ENCODE results near the gene FADS6. TPM values are rescaled to one million over a fixed set of nuclear protein-coding genes. Genes with fewer than 3 reads are reported as not detected.

FADS6 gene
- total RNA-seq, 1 experiment from 2014 or later = 1.2 TPM

GRCh38 chr17:74922694-74923537, 29.5 kb upstream of the FADS6 start, which contains the start of gene USH1G:
Gene USH1G (minus strand): TSS chr17:74923255. CDS start chr17:74923073, 182 bp downstream.
- Histone ChIP-seq H3K14ac (ENCODE audit: insufficient read depth, low read length) (peak within 1 kb of the TSS; percentile 60; the same call in 1 of the 2 replicates), H3K9ac (ENCODE audit: extremely low read depth, insufficient read length, low read length) (no peak within 1 kb of the TSS), H3K23me2 (ENCODE audit: insufficient read length, low read depth, low read length, poor library complexity, severe bottlenecking) (peaks cover 5% of the 10 kb centered on the region), H4K5ac (ENCODE audit: insufficient read length, low read depth, low read length) (no peak within 1 kb of the TSS), H3K18ac (ENCODE audit: insufficient read length, low read depth, low read length) (no peak within 1 kb of the TSS), H2BK15ac (ENCODE audit: low read depth, low read length) (no peak within 1 kb of the TSS), H3K4me2 (ENCODE audit: insufficient read depth, insufficient read length, low read length) (peak within 1 kb of the TSS; percentile 72), H3K23ac (ENCODE audit: insufficient read length, low read depth, low read length) (no peak within 1 kb of the TSS), H3K27ac (ENCODE audit: insufficient read length, low read depth, low read length) (no peak within 1 kb of the TSS), H3T11ph (ENCODE audit: low read length) (no peak within 1 kb of the TSS), H2AK5ac (ENCODE audit: insufficient read length, low read length) (no peak within 1 kb of the TSS), H4K8ac (replicated peaks; ENCODE audit: insufficient read length, low read depth, low read length) (no peak within 1 kb of the TSS), H3K4me1 (ENCODE audit: insufficient read depth, low read length) (no peaks in the 10 kb centered on the region), H3K56ac (ENCODE audit: insufficient read length, low read depth, low read length) (no peak within 1 kb of the TSS), H3K79me2 (ENCODE audit: insufficient read depth, low read length) (no peaks in the 10 kb centered on the region), H2BK12ac (ENCODE audit: insufficient read length, low read depth, low read length) (no peak within 1 kb of the TSS), H4K20me1 (ENCODE audit: control insufficient read depth, insufficient read depth, insufficient read length) (no peaks in the 10 kb centered on the region), H2BK5ac (ENCODE audit: insufficient read length, low read length) (no peak within 1 kb of the TSS), H3K4ac (ENCODE audit: low read depth, low read length) (no peak within 1 kb of the TSS), H2BK20ac (ENCODE audit: low read depth, low read length, poor library complexity, severe bottlenecking) (no peak within 1 kb of the TSS), H4K91ac (ENCODE audit: insufficient read length, low read depth, low read length) (no peak within 1 kb of the TSS), H3K27me3 (ENCODE audit: insufficient read depth, low read length) (peaks cover 43% of the 10 kb centered on the region), H3K79me1 (ENCODE audit: insufficient read depth, low read depth, low read length, poor library complexity, severe bottlenecking) (no peaks in the 10 kb centered on the region), H2AFZ (ENCODE audit: low read length) (no peak within 1 kb of the TSS), H3K9me3 (ENCODE audit: control insufficient read depth, low read depth, low read length) (no peaks in the 10 kb centered on the region), H2BK120ac (ENCODE audit: low read depth, low read length, poor library complexity, severe bottlenecking) (no peak within 1 kb of the TSS)
- Mint-ChIP-seq H3K36me3 (ENCODE audit: insufficient read depth in 1 of 3, low read depth in 3 of 3) (no peaks in the 10 kb centered on the region; a peak in 1 of 7 replicates), H3K4me3 (peak within 1 kb of the TSS; percentile 60 to 80), H3K4me1 (peaks cover 12 to 33% of the 10 kb centered on the region in 2 experiments), H3K27me3 (ENCODE audit: low read depth) (peaks cover 78% of the 10 kb centered on the region), H3K27ac (no peak within 1 kb of the TSS), H3K9me3 (peaks cover 0 to 5% of the 10 kb centered on the region in 2 experiments; a peak in 1 of 5 replicates)
- no CpG with 5 or more reads among the region's 57 CpGs for WGBS (ENCODE audit: extremely low coverage, insufficient read length, low lambda C conversion rate)
- TF ChIP-seq CTCF (conservative IDR thresholded peaks at IDR 0.05) = no peak
- peak; percentile 60 for DNase-seq
